ENCODE results near the gene KLK15.

The KLK15 gene

GRCh38 chr19:50843205-50843604 lies 9.8 kb upstream of the KLK15 start:
- no peak for DNase-seq (ENCODE audit: low spot score)

GRCh38 chr19:50842130-50842529 lies 8.8 kb upstream of the KLK15 start:
- DNase-seq (ENCODE audit: low spot score), result no peak

- DNase-seq (ENCODE audit: low spot score), result no peak
Measured at GRCh38 chr19:50839712-50840655, 6.6 kb upstream of the KLK15 start.

GRCh38 chr19:50838239-50838638 lies 4.9 kb upstream of the KLK15 start:
- DNase-seq (ENCODE audit: low spot score), result no peak

- DNase-seq (ENCODE audit: low spot score), result no peak
Measured at GRCh38 chr19:50837300-50837699, 3.9 kb upstream of the KLK15 start.

GRCh38 chr19:50836543-50837195 lies 3.3 kb upstream of the KLK15 start:
- DNase-seq (ENCODE audit: low spot score), result no peak

- DNase-seq (ENCODE audit: low spot score), result no peak
Measured at GRCh38 chr19:50835785-50836542, 2.6 kb upstream of the KLK15 start.

GRCh38 chr19:50835103-50835784 lies 1.9 kb upstream of the KLK15 start:
- no peak for DNase-seq (ENCODE audit: low spot score)

- no peak for DNase-seq (ENCODE audit: low spot score)
Measured at GRCh38 chr19:50833802-50834167, 411 bp upstream of the KLK15 start.

- no peak for DNase-seq (ENCODE audit: low spot score)
Measured at GRCh38 chr19:50832666-50833065, 708 bp downstream of the KLK15 start.

- no peak for DNase-seq (ENCODE audit: low spot score)
Measured at GRCh38 chr19:50831026-50831396, 2.4 kb downstream of the KLK15 start.

- no peak for DNase-seq (ENCODE audit: low spot score)
Measured at GRCh38 chr19:50830266-50831025, 2.9 kb downstream of the KLK15 start.

GRCh38 chr19:50829801-50830200 lies 3.6 kb downstream of the KLK15 start:
- DNase-seq (ENCODE audit: low spot score), result no peak

GRCh38 chr19:50827476-50827875 lies 5.9 kb downstream of the KLK15 start:
- no peak for DNase-seq (ENCODE audit: low spot score)

GRCh38 chr19:50826492-50827240 lies 6.7 kb downstream of the KLK15 start:
- DNase-seq (ENCODE audit: low spot score), result no peak

GRCh38 chr19:50823389-50824042 lies 9.9 kb downstream of the KLK15 start, which contains the start of gene KLK1:
KLK1 (minus strand) TSS chr19:50823787; CDS start chr19:50823748, 39 bp downstream.
- DNase-seq (ENCODE audit: low spot score), result no peak

GRCh38 chr19:50822661-50823208 lies 10.6 kb downstream of the KLK15 start:
- no peak for DNase-seq (ENCODE audit: low spot score)

- DNase-seq (ENCODE audit: low spot score), result no peak
Measured at GRCh38 chr19:50821622-50822021, 11.8 kb downstream of the KLK15 start.

- no peak for DNase-seq (ENCODE audit: low spot score)
Measured at GRCh38 chr19:50821248-50821612, 12.1 kb downstream of the KLK15 start.
